GM21786 (cell line): ENCODE results near the gene CHMP6.

Experiments
- ATAC-seq: cut with Tn5 transposase; IDR thresholded peaks from one replicate; pipeline ENCODE4 v1.9.1; 2021; ENCODE audit not compliant: unreplicated experiment

The CHMP6 gene

GRCh38 chr17:80991645-80992076 is at the start of gene CHMP6:
CHMP6 (plus strand) TSS chr17:80991841; CDS start chr17:80991919, 78 bp downstream.
- ATAC-seq, result no peak

GRCh38 chr17:80942423-80943345 is 49.0 kb upstream of the CHMP6 start:
- no peak for ATAC-seq

- no peak for ATAC-seq
These were observed 48.1 kb upstream of the CHMP6 start for GRCh38 chr17:80943346-80944145.

GRCh38 chr17:80944326-80944725 is 47.3 kb upstream of the CHMP6 start:
- no peak for ATAC-seq

GRCh38 chr17:80945736-80946135 is 45.9 kb upstream of the CHMP6 start:
- no peak for ATAC-seq

GRCh38 chr17:80946449-80946848 is 45.2 kb upstream of the CHMP6 start:
- no peak for ATAC-seq

- ATAC-seq, result no peak
These were observed 44.3 kb upstream of the CHMP6 start for GRCh38 chr17:80947200-80947940.

GRCh38 chr17:80948019-80948975 is 43.3 kb upstream of the CHMP6 start:
- no peak for ATAC-seq

- ATAC-seq, result no peak
These were observed 42.6 kb upstream of the CHMP6 start for GRCh38 chr17:80948976-80949450.

GRCh38 chr17:80949451-80950421 is 41.9 kb upstream of the CHMP6 start:
- ATAC-seq, result no peak

GRCh38 chr17:80950466-80951120 is 41.0 kb upstream of the CHMP6 start:
- no peak for ATAC-seq

- ATAC-seq, result no peak
These were observed 40.2 kb upstream of the CHMP6 start for GRCh38 chr17:80951121-80952090.

GRCh38 chr17:80952291-80952690 is 39.4 kb upstream of the CHMP6 start:
- no peak for ATAC-seq

GRCh38 chr17:80953471-80954315 is 37.9 kb upstream of the CHMP6 start:
- no peak for ATAC-seq

- no peak for ATAC-seq
These were observed 36.6 kb upstream of the CHMP6 start for GRCh38 chr17:80955078-80955477.

- no peak for ATAC-seq
These were observed 35.9 kb upstream of the CHMP6 start for GRCh38 chr17:80955671-80956280.
